ENCODE measurements around the gene LKAAEAR1.
"Not testable (repeated sequence)": the region's sequence is repeated elsewhere in the genome, so short reads cannot be mapped to it uniquely, and the experiment has no call there.

LKAAEAR1 gene

GRCh38 chr20:64092258-64093012 is 8.2 kb upstream of the LKAAEAR1 start:
- no peaks in the 10 kb centered on the region for H3K9me3 ChIP-seq (ENCODE audit: control insufficient read depth, insufficient read depth, low read length)
- peaks cover 3% of the 10 kb centered on the region; the same call in 1 of the 2 replicates for H3K27me3 ChIP-seq (ENCODE audit: control insufficient read depth, insufficient read depth, low read length)

GRCh38 chr20:64091770-64092169 is 7.6 kb upstream of the LKAAEAR1 start:
- Histone ChIP-seq H3K9me3 (ENCODE audit: control insufficient read depth, insufficient read depth, low read length) (no peaks in the 10 kb centered on the region), H3K27me3 (ENCODE audit: control insufficient read depth, insufficient read depth, low read length) (peaks cover 3% of the 10 kb centered on the region; the same call in 1 of the 2 replicates), H3K27ac (ENCODE audit: low read depth, low read length) (no peak overlapping the region), H3K4me1 (ENCODE audit: control insufficient read depth, insufficient read depth, low read length) (0 out of 2 replicates have a peak, but pooled peaks cover 4% of the 10 kb centered on the region), H3K4me3 (ENCODE audit: low read depth, low read length) (no peak overlapping the region), H3K36me3 (ENCODE audit: control insufficient read depth, insufficient read depth, low read length) (no peaks in the 10 kb centered on the region), H3K9ac (ENCODE audit: low read depth, low read length) (no peak overlapping the region)

More at GRCh38 chr20:64092258-64093012, 8.2 kb upstream of the LKAAEAR1 start:
- H3K36me3 ChIP-seq (ENCODE audit: control insufficient read depth, insufficient read depth, low read length) = no peaks in the 10 kb centered on the region
- no peak overlapping the region for H3K27ac ChIP-seq (ENCODE audit: low read depth, low read length)
- no peak overlapping the region for H3K4me3 ChIP-seq (ENCODE audit: low read depth, low read length)
- H3K9ac ChIP-seq (ENCODE audit: low read depth, low read length) = no peak overlapping the region
- 0 out of 2 replicates have a peak, but pooled peaks cover 4% of the 10 kb centered on the region for H3K4me1 ChIP-seq (ENCODE audit: control insufficient read depth, insufficient read depth, low read length)

- Histone ChIP-seq H3K4me3 (ENCODE audit: low read depth, low read length) (no peak overlapping the region), H3K9ac (ENCODE audit: low read depth, low read length) (no peak overlapping the region), H3K27me3 (ENCODE audit: control insufficient read depth, insufficient read depth, low read length) (peaks cover 4% of the 10 kb centered on the region; the same call in 1 of the 2 replicates), H3K9me3 (ENCODE audit: control insufficient read depth, insufficient read depth, low read length) (no peaks in the 10 kb centered on the region), H3K36me3 (ENCODE audit: control insufficient read depth, insufficient read depth, low read length) (no peaks in the 10 kb centered on the region), H3K27ac (ENCODE audit: low read depth, low read length) (no peak overlapping the region), H3K4me1 (ENCODE audit: control insufficient read depth, insufficient read depth, low read length) (0 out of 2 replicates have a peak, but pooled peaks cover 4% of the 10 kb centered on the region)
Observed at GRCh38 chr20:64091340-64091739, 7.1 kb upstream of the LKAAEAR1 start.

GRCh38 chr20:64090165-64090564 is 6.0 kb upstream of the LKAAEAR1 start:
- no peaks in the 10 kb centered on the region for H3K36me3 ChIP-seq (ENCODE audit: control insufficient read depth, insufficient read depth, low read length)
- H3K27ac ChIP-seq (ENCODE audit: low read depth, low read length) = no peak overlapping the region
- 0 out of 2 replicates have a peak, but pooled peaks cover 4% of the 10 kb centered on the region for H3K4me1 ChIP-seq (ENCODE audit: control insufficient read depth, insufficient read depth, low read length)
- no peak overlapping the region for H3K9ac ChIP-seq (ENCODE audit: low read depth, low read length)
- H3K4me3 ChIP-seq (ENCODE audit: low read depth, low read length) = no peak overlapping the region
- H3K9me3 ChIP-seq (ENCODE audit: control insufficient read depth, insufficient read depth, low read length) = no peaks in the 10 kb centered on the region
- H3K27me3 ChIP-seq (ENCODE audit: control insufficient read depth, insufficient read depth, low read length) = peaks cover 16% of the 10 kb centered on the region

DNA sequence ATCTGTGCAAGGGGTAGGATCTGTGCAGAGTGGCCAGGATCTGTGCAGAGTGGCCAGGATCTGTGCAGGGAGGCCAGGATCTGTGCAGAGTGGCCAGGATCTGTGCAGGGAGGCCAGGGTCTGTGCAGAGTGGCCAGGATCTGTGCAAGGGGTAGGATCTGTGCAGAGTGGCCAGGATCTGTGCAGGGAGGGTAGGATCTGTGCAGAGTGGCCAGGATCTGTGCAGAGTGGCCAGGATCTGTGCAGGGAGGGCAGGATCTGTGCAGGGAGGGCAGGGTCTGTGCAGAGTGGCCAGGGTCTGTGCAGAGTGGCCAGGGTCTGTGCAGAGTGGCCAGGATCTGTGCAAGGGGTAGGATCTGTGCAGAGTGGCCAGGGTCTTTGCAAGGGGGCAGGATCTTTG is 4.4 kb upstream of the LKAAEAR1 start:
- Histone ChIP-seq H3K27me3 (ENCODE audit: control insufficient read depth, insufficient read depth, low read length) (peaks cover 32% of the 10 kb centered on the region), H3K4me1 (ENCODE audit: control insufficient read depth, insufficient read depth, low read length) (peaks cover 11% of the 10 kb centered on the region; the same call in 1 of the 2 replicates)
- not testable (repeated sequence) for H3K27ac ChIP-seq (ENCODE audit: low read depth, low read length); H3K9me3 ChIP-seq (ENCODE audit: control insufficient read depth, insufficient read depth, low read length); H3K9ac ChIP-seq (ENCODE audit: low read depth, low read length); H3K4me3 ChIP-seq (ENCODE audit: low read depth, low read length); H3K36me3 ChIP-seq (ENCODE audit: control insufficient read depth, insufficient read depth, low read length)

DNA sequence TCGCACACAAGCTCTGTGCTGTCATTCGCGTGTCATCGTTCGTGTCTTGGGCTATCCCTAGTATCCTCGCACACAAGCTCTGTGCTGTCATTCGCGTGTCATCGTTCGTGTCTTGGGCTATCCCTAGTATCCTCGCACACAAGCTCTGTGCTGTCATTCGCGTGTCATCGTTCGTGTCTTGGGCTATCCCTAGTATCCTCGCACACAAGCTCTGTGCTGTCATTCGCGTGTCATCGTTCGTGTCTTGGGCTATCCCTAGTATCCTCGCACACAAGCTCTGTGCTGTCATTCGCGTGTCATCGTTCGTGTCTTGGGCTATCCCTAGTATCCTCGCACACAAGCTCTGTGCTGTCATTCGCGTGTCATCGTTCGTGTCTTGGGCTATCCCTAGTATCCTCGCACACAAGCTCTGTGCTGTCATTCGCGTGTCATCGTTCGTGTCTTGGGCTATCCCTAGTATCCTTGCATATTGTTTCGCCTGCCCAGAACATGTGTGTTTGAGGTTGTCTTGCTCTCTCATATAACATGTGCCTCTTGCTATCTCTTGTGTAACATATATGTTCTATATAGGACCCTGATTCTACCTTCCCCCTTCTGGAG is 3.1 kb upstream of the LKAAEAR1 start:
- not testable (repeated sequence) for H3K36me3 ChIP-seq (ENCODE audit: control insufficient read depth, insufficient read depth, low read length); H3K9ac ChIP-seq (ENCODE audit: low read depth, low read length); H3K4me3 ChIP-seq (ENCODE audit: low read depth, low read length); H3K27ac ChIP-seq (ENCODE audit: low read depth, low read length); H3K9me3 ChIP-seq (ENCODE audit: control insufficient read depth, insufficient read depth, low read length)
- H3K27me3 ChIP-seq (ENCODE audit: control insufficient read depth, insufficient read depth, low read length) = peaks cover 42% of the 10 kb centered on the region
- peaks cover 18% of the 10 kb centered on the region for H3K4me1 ChIP-seq (ENCODE audit: control insufficient read depth, insufficient read depth, low read length)

DNA sequence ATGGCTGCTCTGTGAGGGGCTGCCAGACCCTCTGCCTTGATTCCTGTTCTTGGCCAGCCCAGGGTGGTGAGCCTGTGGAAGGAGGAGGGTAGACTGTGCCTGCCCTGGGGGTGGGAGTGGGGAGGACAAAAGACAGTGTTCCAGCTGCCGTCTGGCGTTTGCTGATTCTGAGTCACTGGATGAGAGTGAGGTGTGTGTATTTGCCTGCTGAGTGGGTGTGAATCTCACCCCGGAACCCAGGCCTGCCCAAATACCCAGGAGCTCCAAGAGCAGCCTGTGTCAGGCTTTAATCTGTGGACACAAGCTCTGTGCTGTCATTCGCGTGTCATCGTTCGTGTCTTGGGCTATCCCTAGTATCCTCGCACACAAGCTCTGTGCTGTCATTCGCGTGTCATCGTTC is 2.6 kb upstream of the LKAAEAR1 start:
- Histone ChIP-seq H3K4me1 (ENCODE audit: control insufficient read depth, insufficient read depth, low read length) (peaks cover 18% of the 10 kb centered on the region), H3K4me3 (ENCODE audit: low read depth, low read length) (no peak overlapping the region), H3K27ac (ENCODE audit: low read depth, low read length) (no peak overlapping the region), H3K36me3 (ENCODE audit: control insufficient read depth, insufficient read depth, low read length) (no peaks in the 10 kb centered on the region), H3K9ac (ENCODE audit: low read depth, low read length) (no peak overlapping the region), H3K27me3 (ENCODE audit: control insufficient read depth, insufficient read depth, low read length) (peaks cover 46% of the 10 kb centered on the region), H3K9me3 (ENCODE audit: control insufficient read depth, insufficient read depth, low read length) (no peaks in the 10 kb centered on the region)

- Histone ChIP-seq H3K4me3 (ENCODE audit: low read depth, low read length) (peak overlapping the region; percentile 70), H3K27me3 (ENCODE audit: control insufficient read depth, insufficient read depth, low read length) (peaks cover 62% of the 10 kb centered on the region), H3K4me1 (ENCODE audit: control insufficient read depth, insufficient read depth, low read length) (peaks cover 21% of the 10 kb centered on the region), H3K36me3 (ENCODE audit: control insufficient read depth, insufficient read depth, low read length) (no peaks in the 10 kb centered on the region), H3K9ac (ENCODE audit: low read depth, low read length) (no peak overlapping the region), H3K27ac (ENCODE audit: low read depth, low read length) (no peak overlapping the region), H3K9me3 (ENCODE audit: control insufficient read depth, insufficient read depth, low read length) (no peaks in the 10 kb centered on the region)
Observed at GRCh38 chr20:64084685-64085152, 521 bp upstream of the LKAAEAR1 start.

DNA sequence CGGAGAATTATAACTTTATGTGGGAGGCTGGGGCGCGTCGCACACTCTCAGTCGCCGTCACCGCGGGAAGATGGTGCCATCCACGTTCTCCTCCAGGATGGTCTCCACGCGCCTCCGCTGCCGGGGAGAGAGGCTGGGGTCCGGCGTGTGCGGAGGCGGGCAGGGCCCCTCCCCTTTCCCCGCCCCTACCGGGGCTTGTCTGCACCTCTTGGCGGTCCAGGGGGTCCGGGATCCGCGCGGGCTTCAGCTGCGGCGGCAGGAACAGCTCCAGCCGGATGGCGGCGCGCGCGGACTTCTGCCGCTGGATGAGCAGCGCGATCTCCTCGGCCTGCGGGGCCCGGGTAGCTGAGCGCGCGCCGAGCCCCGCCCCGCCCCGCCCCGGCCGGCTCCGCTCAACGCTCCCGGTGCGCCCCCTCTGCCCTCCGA is 807 bp downstream of the LKAAEAR1 start:
- Histone ChIP-seq H3K9ac (ENCODE audit: low read depth, low read length) (no peak overlapping the region), H3K27ac (ENCODE audit: low read depth, low read length) (no peak overlapping the region), H3K4me3 (ENCODE audit: low read depth, low read length) (peak overlapping the region; percentile 70), H3K4me1 (ENCODE audit: control insufficient read depth, insufficient read depth, low read length) (peaks cover 24% of the 10 kb centered on the region), H3K27me3 (ENCODE audit: control insufficient read depth, insufficient read depth, low read length) (peaks cover 62% of the 10 kb centered on the region), H3K36me3 (ENCODE audit: control insufficient read depth, insufficient read depth, low read length) (no peaks in the 10 kb centered on the region), H3K9me3 (ENCODE audit: control insufficient read depth, insufficient read depth, low read length) (no peaks in the 10 kb centered on the region)

- H3K36me3 ChIP-seq (ENCODE audit: control insufficient read depth, insufficient read depth, low read length) = no peaks in the 10 kb centered on the region
- peaks cover 24% of the 10 kb centered on the region for H3K4me1 ChIP-seq (ENCODE audit: control insufficient read depth, insufficient read depth, low read length)
- peaks cover 62% of the 10 kb centered on the region for H3K27me3 ChIP-seq (ENCODE audit: control insufficient read depth, insufficient read depth, low read length)
- H3K4me3 ChIP-seq (ENCODE audit: low read depth, low read length) = peak overlapping the region; percentile 70
- no peak overlapping the region for H3K27ac ChIP-seq (ENCODE audit: low read depth, low read length)
- H3K9ac ChIP-seq (ENCODE audit: low read depth, low read length) = no peak overlapping the region
- H3K9me3 ChIP-seq (ENCODE audit: control insufficient read depth, insufficient read depth, low read length) = no peaks in the 10 kb centered on the region
Observed at GRCh38 chr20:64082820-64083377, 1.3 kb downstream of the LKAAEAR1 start.
